ENCODE data around the gene CNIH3.

The CNIH3 gene

GRCh38 chr1:224774378-224774777, 158.3 kb downstream of the CNIH3 start:
- ChIA-PET POLR2A (no interaction called here), CTCF (no interaction called here)
- no peak for DNase-seq (ENCODE audit: low read depth, low spot score)
- H3K4me3 ChIP-seq (ENCODE audit: low read depth, low read length), result no peak overlapping the region
- no peak for TF ChIP-seq CTCF (IDR thresholded peaks at IDR 0.05; ENCODE audit: insufficient read depth, low read length, missing control alignments)

GRCh38 chr1:224777180-224777579, 161.1 kb downstream of the CNIH3 start:
- TF ChIP-seq CTCF (IDR thresholded peaks at IDR 0.05; ENCODE audit: insufficient read depth, low read length, missing control alignments), result no peak
- no peak overlapping the region for H3K4me3 ChIP-seq (ENCODE audit: low read depth, low read length)
- POLR2A ChIA-PET, result no interaction called here
- CTCF ChIA-PET, result interaction anchor here (1.5 to 2.7 kb wide), 3 partner anchors 10 to 264 kb away, joined by 3 to 11 read pairs (median 8); no protein-coding TSS in a partner anchor
- DNase-seq (ENCODE audit: low read depth, low spot score), result no peak

GRCh38 chr1:224779536-224779935, 163.4 kb downstream of the CNIH3 start:
- ChIA-PET POLR2A (no interaction called here), CTCF (interaction anchor here (2.7 kb wide), 1 partner anchor 72 kb away, joined by 11 read pairs; no protein-coding TSS in a partner anchor)
- H3K4me3 ChIP-seq (ENCODE audit: low read depth, low read length), result no peak overlapping the region

GRCh38 chr1:224780736-224781135, 164.6 kb downstream of the CNIH3 start:
- TF ChIP-seq CTCF (IDR thresholded peaks at IDR 0.05; ENCODE audit: insufficient read depth, low read length, missing control alignments), result no peak
- CTCF ChIA-PET, result interaction anchor here (1.5 kb wide), 1 partner anchor 71 kb away, joined by 4 read pairs; no protein-coding TSS in a partner anchor
- DNase-seq (ENCODE audit: low read depth, low spot score), result no peak
- H3K4me3 ChIP-seq (ENCODE audit: low read depth, low read length), result no peak overlapping the region
- POLR2A ChIA-PET, result no interaction called here

More at GRCh38 chr1:224779536-224779935, 163.4 kb downstream of the CNIH3 start:
- no peak for TF ChIP-seq CTCF (IDR thresholded peaks at IDR 0.05; ENCODE audit: insufficient read depth, low read length, missing control alignments)
- DNase-seq (ENCODE audit: low read depth, low spot score), result no peak

GRCh38 chr1:224781800-224782199, 165.7 kb downstream of the CNIH3 start:
- H3K4me3 ChIP-seq (ENCODE audit: low read depth, low read length), result no peak overlapping the region
- POLR2A ChIA-PET, result no interaction called here
- no peak for DNase-seq (ENCODE audit: low read depth, low spot score)
- TF ChIP-seq CTCF (IDR thresholded peaks at IDR 0.05; ENCODE audit: insufficient read depth, low read length, missing control alignments), result no peak
- CTCF ChIA-PET, result interaction anchor here (1.3 to 1.5 kb wide), 2 partner anchors 11 to 70 kb away, joined by 3 to 4 read pairs; no protein-coding TSS in a partner anchor

- no peak overlapping the region for H3K4me3 ChIP-seq (ENCODE audit: low read depth, low read length)
- CTCF ChIA-PET, result interaction anchor here (1.3 kb wide), 1 partner anchor 11 kb away, joined by 3 read pairs; no protein-coding TSS in a partner anchor
- no peak for TF ChIP-seq CTCF (IDR thresholded peaks at IDR 0.05; ENCODE audit: insufficient read depth, low read length, missing control alignments)
- DNase-seq (ENCODE audit: low read depth, low spot score), result no peak
- POLR2A ChIA-PET, result no interaction called here
Measured at GRCh38 chr1:224782281-224783000, 166.3 kb downstream of the CNIH3 start.
